SU-DHL-6 (cell line): Measurements from ENCODE around the gene GREM2.

ENCODE experiments used
- CTCF ChIP-seq: fragments of 200-600 bp; sonication (generic); IDR thresholded peaks from one replicate; pipeline ENCODE4 v1.5.1; 2017; ENCODE audit warnings: antibody characterized with exemption, mild to moderate bottlenecking, low read length, moderate library complexity; ENCODE audit not compliant: insufficient read depth, poor library complexity, severe bottlenecking
- EZH2phosphoT487 ChIP-seq: fragments of 200-600 bp; sonication (generic), shearing (Covaris generic); conservative IDR thresholded peaks from 2 replicates; pipeline ENCODE4 v1.6.1; 2018; ENCODE audit warnings: mild to moderate bottlenecking, antibody characterized with exemption, low read length, moderate library complexity, mixed read lengths

GRCh38 chr1:240533154-240533780, 78.7 kb downstream of the GREM2 start:
- TF ChIP-seq CTCF (no peak), EZH2phosphoT487 (no peak)
